Mesenchymal stem cell (in vitro differentiated cells and primary cell): Measurements from ENCODE around the gene HEMK1.
A peak's percentile ranks its signal among the peaks of the same experiment; 100 is the strongest.

ENCODE experiments used
- DNase-seq: peaks from one replicate; pipeline ENCODE4 v3.0.0-alpha.2; 2013
- H2AFZ ChIP-seq: one replicate; pipeline ENCODE4 v1.6.1; 2013; ENCODE audit warnings: low read depth, mild to moderate bottlenecking, control low read depth, inconsistent platforms, low read length, moderate library complexity
- H2AK5ac ChIP-seq: 2 replicates; pipeline ENCODE4 v1.6.1; 2013; ENCODE audit warnings: low read length, moderate library complexity, mild to moderate bottlenecking, inconsistent platforms; ENCODE audit not compliant: severe bottlenecking
- H2BK120ac ChIP-seq: one replicate; pipeline ENCODE4 v1.6.1; 2013; ENCODE audit warnings: low read depth, mild to moderate bottlenecking, inconsistent platforms, low read length, moderate library complexity
- H2BK12ac ChIP-seq, 2 experiments: one replicate each; pipeline ENCODE4 v1.6.1; 2013; ENCODE audit warnings: inconsistent platforms in 2 of 2, low read length in 2 of 2, mild to moderate bottlenecking in 2 of 2, moderate library complexity in 2 of 2, control low read depth in 1 of 2
- H2BK15ac ChIP-seq: one replicate; pipeline ENCODE4 v1.6.1; 2013; ENCODE audit warnings: mild to moderate bottlenecking, low read depth, inconsistent platforms; ENCODE audit not compliant: poor library complexity, severe bottlenecking
- H2BK5ac ChIP-seq: 2 replicates; pipeline ENCODE4 v1.6.1; 2013; ENCODE audit warnings: low read depth, mild to moderate bottlenecking, low read length, control low read depth, inconsistent platforms; ENCODE audit not compliant: poor library complexity, severe bottlenecking
- H3K14ac ChIP-seq, 2 experiments: one replicate each; pipeline ENCODE4 v1.6.1; 2013; ENCODE audit warnings: inconsistent platforms in 2 of 2, low read length in 2 of 2, control low read depth in 1 of 2, mild to moderate bottlenecking in 1 of 2, moderate library complexity in 1 of 2
- H3K18ac ChIP-seq, 2 experiments: one replicate each; pipeline ENCODE4 v1.6.1; 2013; ENCODE audit warnings: inconsistent platforms in 2 of 2, low read length in 2 of 2, control low read depth in 1 of 2, low read depth in 1 of 2, mild to moderate bottlenecking in 1 of 2
- H3K23ac ChIP-seq, 2 experiments: one replicate each; pipeline ENCODE4 v1.6.1; 2013; ENCODE audit warnings: inconsistent platforms in 2 of 2, low read length in 2 of 2, mild to moderate bottlenecking in 2 of 2, moderate library complexity in 2 of 2, control low read depth in 1 of 2
- H3K27ac ChIP-seq: 2 replicates; pipeline ENCODE4 v1.5.1; 2013; ENCODE audit warnings: mild to moderate bottlenecking, moderate library complexity, low read length, control low read depth, inconsistent platforms; ENCODE audit not compliant: poor library complexity, severe bottlenecking
- H3K27me3 ChIP-seq, 2 experiments: 2 replicates each; pipeline versions ENCODE4 v1.6.1 to v1.7.0; 2013; ENCODE audit warnings: low read length in 2 of 2, mild to moderate bottlenecking in 2 of 2, moderate library complexity in 2 of 2, control low read depth in 1 of 2, inconsistent platforms in 1 of 2; ENCODE audit not compliant: control insufficient read depth in 1 of 2, insufficient read depth in 1 of 2
- H3K36me3 ChIP-seq, 2 experiments: 2 replicates each; pipeline versions ENCODE4 v1.6.1 to v1.7.0; 2013; ENCODE audit warnings: low read length in 2 of 2, control low read depth in 1 of 2, inconsistent platforms in 1 of 2, low read depth in 1 of 2, mild to moderate bottlenecking in 1 of 2; ENCODE audit not compliant: insufficient read depth in 2 of 2, control insufficient read depth in 1 of 2
- H3K4ac ChIP-seq, 2 experiments: one replicate each; pipeline ENCODE4 v1.6.1; 2013; ENCODE audit warnings: inconsistent platforms in 2 of 2, low read length in 2 of 2, mild to moderate bottlenecking in 2 of 2, moderate library complexity in 2 of 2, control low read depth in 1 of 2, low read depth in 1 of 2
- H3K4me1 ChIP-seq: 2 replicates; pipeline ENCODE4 v1.6.1; 2013; ENCODE audit warnings: low read depth, low read length, control low read depth; ENCODE audit not compliant: control insufficient read depth, insufficient read depth
- H3K4me2 ChIP-seq: 2 replicates; pipeline ENCODE4 v1.6.1; 2013; ENCODE audit warnings: low read length, mild to moderate bottlenecking, inconsistent platforms; ENCODE audit not compliant: poor library complexity, severe bottlenecking
- H3K4me3 ChIP-seq, 2 experiments: 2 replicates each; pipeline versions ENCODE4 v1.5.1 to v1.7.0; 2013; ENCODE audit warnings: low read length in 2 of 2, mild to moderate bottlenecking in 2 of 2, control low read depth in 1 of 2, low read depth in 1 of 2; ENCODE audit not compliant: insufficient read depth in 1 of 2
- H3K79me1 ChIP-seq: replicated peaks from 2 replicates; pipeline ENCODE4 v1.6.1; 2013; ENCODE audit warnings: mild to moderate bottlenecking, control low read depth, low read length, inconsistent platforms; ENCODE audit not compliant: poor library complexity, severe bottlenecking
- H3K9ac ChIP-seq: 2 replicates; pipeline ENCODE4 v1.7.0; 2013; ENCODE audit warnings: mild to moderate bottlenecking, low read length, moderate library complexity
- H3K9me3 ChIP-seq: 2 replicates; pipeline ENCODE4 v1.7.0; 2013; ENCODE audit warnings: mild to moderate bottlenecking, low read length; ENCODE audit not compliant: control insufficient read depth
- H4K8ac ChIP-seq: one replicate; pipeline ENCODE4 v1.6.1; 2013; ENCODE audit warnings: inconsistent platforms, mild to moderate bottlenecking, low read length, moderate library complexity
- H4K91ac ChIP-seq: one replicate; pipeline ENCODE4 v1.6.1; 2013; ENCODE audit warnings: mild to moderate bottlenecking, low read length, inconsistent platforms
- WGBS: methylation state at CpG from one replicate; pipeline ENCODE4 v1.1.7; 2013; ENCODE audit warnings: mixed read lengths; 5-methylcytosine and 5-hydroxymethylcytosine counted together

Gene HEMK1

DNA sequence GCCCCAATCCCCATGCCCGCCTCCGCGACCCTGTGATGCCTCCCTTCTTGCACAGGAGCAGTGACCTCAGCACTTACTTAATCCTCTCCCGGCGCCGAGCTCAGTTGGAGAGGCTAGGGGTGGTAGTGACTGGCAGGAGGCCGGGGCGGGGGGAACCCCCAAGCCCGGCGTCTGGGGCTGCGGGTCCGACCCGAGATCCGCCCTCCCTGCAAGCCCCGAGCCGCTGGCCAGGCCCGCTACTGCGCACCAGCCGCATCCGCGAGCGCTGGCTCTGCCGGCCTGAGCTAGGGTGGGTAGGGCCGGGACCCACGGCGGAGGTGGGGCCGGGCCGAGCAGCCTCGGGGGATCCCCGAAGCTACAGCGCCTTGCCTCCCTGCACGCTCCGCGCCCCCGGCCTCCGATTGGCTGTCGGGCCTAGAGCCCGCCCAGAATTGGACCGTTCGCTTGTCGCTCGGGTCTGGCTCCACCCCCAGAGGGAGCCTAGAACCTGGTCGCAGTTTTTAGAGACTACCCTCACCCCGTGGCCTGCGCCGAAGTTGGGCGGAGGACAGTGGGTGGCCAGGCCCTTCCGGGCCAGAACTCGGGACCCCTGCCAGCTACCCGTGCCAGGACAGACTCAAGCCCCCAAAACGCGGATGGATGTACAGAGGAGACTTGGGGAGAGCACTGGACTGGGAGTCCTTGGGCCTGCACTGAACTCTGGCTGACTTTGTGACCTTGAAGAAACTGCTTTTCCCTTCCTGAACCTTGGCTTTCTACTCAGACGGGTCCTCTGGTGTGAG is 1.7 kb upstream of the HEMK1 start, which contains the start of gene C3orf18:
Gene C3orf18, minus strand, starts transcription at position 362 of the 782 bp plus-strand sequence. CDS start 2,048 bp downstream, outside the sequence.
- Histone ChIP-seq H3K36me3 (peaks cover 14 to 15% of the 10 kb centered on the region in 2 experiments), H3K79me1 (peaks cover 6% of the 10 kb centered on the region), H3K4me1 (peaks cover 19% of the 10 kb centered on the region), H2BK12ac (peak within 1 kb of the TSS; percentile 21), H3K14ac (no peak within 1 kb of the TSS), H3K27ac (no peak within 1 kb of the TSS), H3K9me3 (no peaks in the 10 kb centered on the region), H4K8ac (peak within 1 kb of the TSS; percentile 98), H2BK5ac (peak within 1 kb of the TSS; percentile 26), H3K27me3 (no peaks in the 10 kb centered on the region), H3K9ac (peak within 1 kb of the TSS; percentile 97), H3K4me2 (peak within 1 kb of the TSS; percentile 74), H2BK15ac (peak within 1 kb of the TSS; percentile 35), H2AK5ac (peak within 1 kb of the TSS; percentile 44), H4K91ac (peak within 1 kb of the TSS; percentile 71), H2BK120ac (peak within 1 kb of the TSS; percentile 52), H3K4me3 (peak within 1 kb of the TSS; percentile 56 to 88), H2AFZ (peak within 1 kb of the TSS; percentile 76), H3K18ac (peak within 1 kb of the TSS; percentile 70 to 86), H3K23ac (no peak within 1 kb of the TSS), H3K4ac (peak within 1 kb of the TSS; percentile 66 to 81)
- DNase-seq, result peak; percentile 89
- 6% methylated on average over 43 of the region's 53 CpGs for WGBS

DNA sequence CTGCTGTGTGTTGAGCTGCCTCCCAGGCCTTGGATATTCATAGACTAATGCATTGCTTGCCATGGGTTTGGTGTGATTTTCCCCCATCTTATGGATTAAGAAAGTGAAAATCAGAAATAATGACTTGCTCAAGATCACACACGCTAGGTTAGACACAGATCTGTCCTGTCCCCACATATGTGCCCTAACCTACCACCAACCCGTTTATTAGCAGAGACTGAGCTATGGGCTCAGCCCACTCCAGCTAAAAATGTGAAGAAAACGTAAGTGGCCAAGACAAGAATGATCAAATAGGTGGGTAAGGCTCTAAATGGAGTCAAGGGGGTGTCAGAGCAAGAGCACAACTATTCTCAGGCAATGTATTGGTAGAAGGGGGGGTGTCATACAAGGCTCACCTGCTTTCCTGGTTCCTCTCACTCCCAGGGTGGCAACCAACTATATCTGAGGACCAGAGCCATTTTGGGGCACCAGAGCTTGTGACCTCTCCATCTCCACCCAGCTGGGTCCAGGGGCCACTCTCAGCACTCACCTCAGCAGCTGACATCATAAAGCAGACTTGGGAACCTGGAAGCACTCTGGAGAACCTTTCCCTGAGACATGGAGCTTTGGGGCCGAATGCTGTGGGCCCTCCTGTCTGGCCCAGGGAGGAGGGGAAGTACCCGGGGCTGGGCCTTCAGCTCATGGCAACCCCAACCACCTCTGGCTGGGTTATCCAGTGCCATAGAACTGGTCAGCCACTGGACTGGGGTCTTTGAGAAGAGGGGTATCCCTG is 1.4 kb downstream of the HEMK1 start:
- H3K27me3 ChIP-seq, result no peaks in the 10 kb centered on the region
- H3K4me2 ChIP-seq, result no peak overlapping the region
- H3K18ac ChIP-seq, result no peak overlapping the region
- no peak overlapping the region for H3K23ac ChIP-seq
- 95% methylated on average over 5 of the region's 5 CpGs for WGBS
- H3K79me1 ChIP-seq, result peaks cover 13% of the 10 kb centered on the region
- no peak overlapping the region for H2BK5ac ChIP-seq
- no peak overlapping the region for H3K14ac ChIP-seq
- no peak overlapping the region for H2AFZ ChIP-seq
- peaks cover 21% of the 10 kb centered on the region for H3K4me1 ChIP-seq
- no peak overlapping the region for H2BK12ac ChIP-seq
- no peak overlapping the region for H3K27ac ChIP-seq
- peak overlapping the region; percentile 97 for H3K9ac ChIP-seq
- peak overlapping the region; percentile 52 for H4K91ac ChIP-seq
- no peak overlapping the region for H3K4ac ChIP-seq
- peak overlapping the region in 1 of 2 experiments; percentile 88 for H3K4me3 ChIP-seq
- peak overlapping the region; percentile 6 for H2BK15ac ChIP-seq
- DNase-seq, result no peak
- no peak overlapping the region for H2BK120ac ChIP-seq
- no peak overlapping the region for H2AK5ac ChIP-seq
- H3K36me3 ChIP-seq, result peaks cover 24 to 30% of the 10 kb centered on the region in 2 experiments
- no peaks in the 10 kb centered on the region for H3K9me3 ChIP-seq
- H4K8ac ChIP-seq, result peak overlapping the region; percentile 59

DNA sequence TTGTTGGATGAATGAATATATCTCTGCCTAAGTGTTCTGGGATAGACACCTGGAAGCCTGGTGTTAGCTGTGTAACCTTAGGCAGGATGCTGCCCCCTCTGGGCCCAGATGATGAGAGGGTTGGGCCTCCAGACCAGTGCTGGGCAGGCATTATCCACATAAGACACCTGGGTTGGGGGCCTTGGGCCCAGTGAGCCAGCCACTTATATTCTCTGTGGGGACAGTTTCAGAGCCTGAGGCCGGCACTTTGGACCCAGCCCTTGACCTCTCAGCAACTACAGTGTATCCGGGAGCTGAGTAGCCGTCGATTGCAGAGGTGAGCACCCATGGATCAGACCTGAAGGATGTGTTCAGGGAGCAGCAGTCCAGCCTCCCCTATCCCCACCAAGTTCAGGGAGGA is 2.2 kb downstream of the HEMK1 start:
- no peak for DNase-seq
- H2AFZ ChIP-seq, result no peak overlapping the region

DNA sequence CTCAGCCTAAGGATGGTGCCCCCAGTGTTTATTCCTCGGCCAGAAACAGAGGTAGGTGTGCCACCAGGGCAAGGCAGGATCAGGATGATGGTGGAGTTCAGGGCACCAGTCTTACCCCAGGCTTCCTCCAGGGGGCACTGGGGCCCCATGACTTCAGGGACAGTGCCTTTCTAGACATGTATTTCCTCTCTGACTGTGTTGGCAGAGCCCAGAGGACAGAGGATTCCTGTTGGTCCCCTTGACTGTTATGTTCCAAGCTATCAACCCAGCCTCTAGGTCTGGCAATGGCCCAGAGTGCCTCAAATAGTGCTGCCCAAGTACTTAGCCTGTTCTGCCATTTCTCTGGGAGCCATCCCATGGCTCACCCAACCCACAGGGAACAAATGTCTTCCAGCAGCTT is 2.8 kb downstream of the HEMK1 start:
- 32% methylated on average over 1 of the region's 1 CpG for WGBS
- H3K27ac ChIP-seq, result no peak overlapping the region

More for the DNA sequence above, 2.2 kb downstream of the HEMK1 start:
- peaks cover 21% of the 10 kb centered on the region for H3K4me1 ChIP-seq
- no peak overlapping the region for H3K4me3 ChIP-seq
- H3K27me3 ChIP-seq, result no peaks in the 10 kb centered on the region
- no peak overlapping the region for H3K4me2 ChIP-seq
- H2BK15ac ChIP-seq, result no peak overlapping the region
- H3K14ac ChIP-seq, result no peak overlapping the region
- H2AK5ac ChIP-seq, result no peak overlapping the region
- no peak overlapping the region for H3K18ac ChIP-seq
- H2BK120ac ChIP-seq, result no peak overlapping the region
- H2BK12ac ChIP-seq, result no peak overlapping the region
- H3K23ac ChIP-seq, result no peak overlapping the region
- 90% methylated on average over 4 of the region's 4 CpGs for WGBS
- H4K91ac ChIP-seq, result no peak overlapping the region
- peaks cover 25 to 30% of the 10 kb centered on the region in 2 experiments for H3K36me3 ChIP-seq
- peaks cover 13% of the 10 kb centered on the region for H3K79me1 ChIP-seq
- no peaks in the 10 kb centered on the region for H3K9me3 ChIP-seq
- H4K8ac ChIP-seq, result no peak overlapping the region
- H3K4ac ChIP-seq, result no peak overlapping the region
- H2BK5ac ChIP-seq, result no peak overlapping the region
- H3K9ac ChIP-seq, result no peak overlapping the region
- no peak overlapping the region for H3K27ac ChIP-seq

More for the DNA sequence above, 2.8 kb downstream of the HEMK1 start:
- Histone ChIP-seq H3K4me3 (no peak overlapping the region), H2BK5ac (no peak overlapping the region), H3K18ac (peak overlapping the region in 1 of 2 experiments; percentile 23), H4K8ac (no peak overlapping the region), H3K4me2 (no peak overlapping the region), H3K9ac (peak overlapping the region; percentile 0), H3K4me1 (peaks cover 15% of the 10 kb centered on the region), H2AK5ac (peak overlapping the region; percentile 62), H2BK15ac (no peak overlapping the region), H3K9me3 (no peaks in the 10 kb centered on the region), H3K27me3 (no peaks in the 10 kb centered on the region), H3K36me3 (peaks cover 30 to 36% of the 10 kb centered on the region in 2 experiments), H2AFZ (no peak overlapping the region), H4K91ac (peak overlapping the region; percentile 18), H3K79me1 (peaks cover 13% of the 10 kb centered on the region), H2BK120ac (no peak overlapping the region), H3K23ac (no peak overlapping the region), H3K4ac (no peak overlapping the region), H2BK12ac (peak overlapping the region in 1 of 2 experiments; percentile 78), H3K14ac (no peak overlapping the region)
- peak; percentile 77 for DNase-seq
